GM19395 (cell line): ENCODE measurements around the gene NAT9.

Experiments used
- ATAC-seq: cut with Tn5 transposase; IDR thresholded peaks from one replicate; pipeline ENCODE4 v1.9.1; 2021; ENCODE audit warnings: mild to moderate bottlenecking, moderate library complexity; ENCODE audit not compliant: unreplicated experiment

NAT9 gene, protein sequence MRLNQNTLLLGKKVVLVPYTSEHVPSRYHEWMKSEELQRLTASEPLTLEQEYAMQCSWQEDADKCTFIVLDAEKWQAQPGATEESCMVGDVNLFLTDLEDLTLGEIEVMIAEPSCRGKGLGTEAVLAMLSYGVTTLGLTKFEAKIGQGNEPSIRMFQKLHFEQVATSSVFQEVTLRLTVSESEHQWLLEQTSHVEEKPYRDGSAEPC

DNA sequence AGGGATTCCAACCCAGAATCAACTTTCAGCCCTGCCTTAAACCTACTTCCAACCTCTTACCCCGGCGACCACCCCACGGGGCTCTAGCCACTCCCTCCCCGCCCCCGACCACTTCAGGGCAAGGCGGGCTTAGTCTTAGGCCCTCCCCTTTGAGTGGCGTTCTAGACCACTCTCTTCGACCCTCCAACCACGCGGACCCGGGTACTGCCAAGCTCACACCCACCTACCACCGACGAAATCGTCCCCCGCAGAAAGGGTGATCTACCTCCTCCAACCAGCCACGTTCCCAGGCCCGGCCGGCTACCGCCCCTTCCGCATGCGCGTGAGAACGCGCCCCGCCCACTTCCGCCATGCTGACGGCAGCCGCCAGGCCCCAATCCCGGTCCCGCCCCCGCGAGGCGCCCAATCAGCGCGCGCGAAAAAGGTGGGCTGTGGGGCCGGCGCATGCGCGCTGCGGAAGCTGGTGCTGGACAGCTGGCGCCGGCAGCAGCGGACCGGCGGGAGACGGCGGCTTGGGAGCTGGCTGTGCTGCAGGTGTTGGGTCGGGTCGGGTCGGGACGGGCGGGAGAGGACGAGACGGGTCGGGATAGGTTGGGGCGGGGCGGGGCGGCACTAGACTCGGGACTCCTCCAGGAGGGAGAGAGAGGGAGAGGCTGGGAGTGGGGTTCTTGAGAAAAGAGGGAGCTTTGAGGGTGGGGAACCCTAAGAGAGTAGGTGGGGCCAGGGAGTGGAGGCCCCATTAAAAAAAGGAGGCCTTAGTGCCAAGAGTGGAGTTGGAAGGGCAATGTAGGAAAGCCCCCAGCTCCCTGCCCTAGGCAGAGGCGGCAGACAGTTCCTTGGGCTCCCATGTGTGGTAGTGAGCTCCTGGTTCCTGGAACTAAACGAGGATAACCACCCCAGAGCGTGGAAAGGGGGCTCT lies at the start of gene NAT9:
Gene NAT9 (minus strand): TSS at position 302 of the 919 bp plus-strand sequence. CDS start 647 bp downstream, outside the sequence.
- ATAC-seq: peak; percentile 65

DNA sequence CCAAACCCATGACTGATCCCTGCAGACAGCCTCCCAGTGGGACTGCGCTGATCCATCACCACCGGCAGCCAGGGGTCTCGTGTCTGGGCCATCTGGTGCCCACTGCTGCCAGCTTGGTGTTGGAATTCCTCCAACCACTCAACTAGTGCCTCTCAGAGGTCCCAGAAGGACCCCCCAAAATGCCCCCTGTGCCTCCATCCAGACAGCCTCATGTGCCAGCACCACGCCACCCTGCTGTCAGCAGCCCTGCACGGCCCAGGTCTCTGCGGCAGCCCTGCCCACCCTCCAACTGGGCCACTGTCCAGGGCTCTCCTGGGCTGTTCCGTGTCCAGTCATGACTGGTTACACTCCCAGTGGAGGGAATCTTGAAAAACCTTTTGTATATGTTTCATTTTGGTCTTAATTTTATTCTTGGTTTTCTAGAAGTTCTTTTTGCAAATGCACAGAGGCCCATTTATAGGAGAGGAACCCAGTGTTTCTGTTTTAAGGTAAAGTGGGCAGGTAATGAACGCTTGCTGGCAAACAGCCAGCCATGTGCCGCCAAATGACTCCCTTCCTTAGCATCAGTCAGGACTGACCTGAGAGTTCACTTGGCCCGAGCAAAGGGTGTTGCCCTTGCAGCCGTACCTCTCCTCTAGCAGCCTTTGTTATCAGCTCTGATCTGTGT lies 48.9 kb upstream of the NAT9 start:
- ATAC-seq: no peak

DNA sequence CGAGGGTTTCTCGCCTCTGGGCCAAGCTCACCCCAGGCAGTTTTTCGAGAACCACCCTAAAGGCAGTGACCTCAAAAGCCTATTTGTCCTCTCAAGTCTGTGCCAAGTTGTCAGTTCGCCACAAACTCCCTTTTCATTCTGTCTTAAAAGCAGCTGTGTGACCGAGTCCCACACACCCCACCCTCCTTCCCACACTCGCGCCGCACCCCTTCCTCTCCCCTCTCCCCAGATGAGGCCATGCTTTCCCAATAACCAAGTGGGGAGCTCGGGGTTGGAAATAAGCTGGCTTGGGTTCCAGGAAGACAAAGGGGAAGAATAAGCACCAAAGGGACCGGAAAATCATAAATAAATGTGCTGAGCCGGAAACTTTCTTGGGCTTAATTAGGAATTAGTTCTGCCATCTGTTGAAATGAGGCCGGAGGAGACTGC lies 46.8 kb upstream of the NAT9 start:
- no peak for ATAC-seq

DNA sequence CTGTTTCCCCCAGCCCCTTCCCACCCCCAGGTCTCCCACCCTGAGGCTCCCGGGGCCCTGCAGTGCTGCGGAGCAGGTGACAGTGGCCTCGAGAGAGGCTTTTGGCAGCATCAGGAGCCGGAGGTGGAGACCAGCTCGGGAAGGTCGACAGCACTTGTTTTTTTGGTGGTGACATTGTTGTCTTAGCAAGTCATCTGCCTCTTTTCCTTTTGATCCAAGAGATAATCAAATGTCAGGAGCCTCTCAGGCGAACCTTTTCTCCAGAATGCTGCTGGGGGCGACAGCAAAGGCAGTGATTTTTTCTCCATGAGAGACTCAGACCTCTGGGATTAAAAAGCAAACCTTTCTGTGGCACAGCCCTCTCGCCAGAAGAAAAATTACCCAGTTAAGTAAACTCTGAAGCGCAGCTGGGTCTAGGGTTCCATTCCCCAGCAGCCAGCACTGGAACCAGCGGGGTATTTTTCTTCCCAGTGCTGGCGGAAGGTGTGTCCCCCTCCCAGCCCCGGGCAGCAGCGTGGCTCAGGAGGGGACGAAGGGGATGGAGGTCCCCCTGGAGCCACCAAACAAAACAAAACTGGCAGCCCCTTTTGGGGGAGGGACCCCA lies 46.3 kb upstream of the NAT9 start:
- no peak for ATAC-seq

DNA sequence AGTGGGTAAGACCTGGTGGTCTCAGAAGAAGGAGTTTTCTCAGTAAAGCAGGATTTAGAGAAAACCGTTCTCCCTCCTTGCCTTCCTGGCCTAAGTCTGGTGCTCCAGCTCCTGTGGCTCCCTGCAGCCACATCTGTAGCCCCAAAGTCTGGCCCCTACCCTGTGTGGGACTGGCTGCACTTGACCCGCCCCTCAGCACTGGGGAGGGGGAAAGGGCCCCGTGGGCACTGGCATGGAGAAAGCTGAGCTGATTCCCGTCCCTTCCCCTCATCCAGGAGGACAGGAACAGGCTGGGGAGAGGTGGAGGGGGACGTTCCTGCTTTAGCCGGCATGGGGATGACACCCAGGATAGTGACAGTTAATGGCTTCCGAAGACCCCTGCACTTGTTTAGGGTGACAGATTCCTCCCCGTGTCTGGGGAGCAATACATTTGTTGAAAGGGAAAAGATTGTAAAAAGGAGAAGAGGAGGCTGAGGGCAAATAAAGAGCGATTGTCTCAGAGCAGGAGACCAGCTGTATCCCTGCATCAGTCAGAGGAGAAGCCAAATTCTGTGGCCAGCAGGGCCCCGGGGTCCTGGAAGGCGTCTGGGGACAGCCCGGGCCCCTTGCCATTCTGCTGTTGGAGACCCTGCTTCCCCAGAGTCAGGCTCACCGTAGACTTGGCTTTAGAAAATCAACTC lies 45.6 kb upstream of the NAT9 start:
- ATAC-seq: no peak

DNA sequence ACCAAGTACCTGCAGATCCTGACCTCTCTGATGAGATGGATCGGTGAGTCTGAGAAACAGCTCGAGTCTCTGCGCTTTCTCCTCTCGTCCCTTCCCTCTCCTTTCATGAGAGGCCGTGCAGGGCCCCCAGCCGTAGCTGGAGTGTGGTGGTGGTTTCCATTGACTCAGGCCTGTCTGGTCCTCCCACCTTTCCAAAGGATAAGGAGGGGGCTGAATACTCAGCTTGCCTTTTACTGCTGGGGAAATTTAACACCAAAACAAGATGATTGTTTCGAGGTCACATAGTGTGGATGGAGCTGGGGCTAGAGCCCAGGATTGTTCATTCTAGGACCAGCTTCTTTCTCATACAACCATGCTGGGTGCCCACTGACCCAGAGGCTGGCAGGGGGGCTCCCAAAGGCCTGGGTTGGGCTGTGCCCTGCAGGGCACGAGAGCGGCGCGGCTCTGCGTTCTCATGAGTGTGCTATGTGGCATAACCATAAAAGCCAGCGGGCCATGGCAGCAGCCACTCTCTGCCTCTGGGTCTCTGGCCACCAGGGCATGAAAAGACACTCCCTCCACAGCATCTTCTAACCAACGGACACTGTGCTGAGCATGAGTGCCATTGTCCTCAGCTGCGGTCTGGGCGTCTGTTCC lies 43.8 kb upstream of the NAT9 start:
- no peak for ATAC-seq

DNA sequence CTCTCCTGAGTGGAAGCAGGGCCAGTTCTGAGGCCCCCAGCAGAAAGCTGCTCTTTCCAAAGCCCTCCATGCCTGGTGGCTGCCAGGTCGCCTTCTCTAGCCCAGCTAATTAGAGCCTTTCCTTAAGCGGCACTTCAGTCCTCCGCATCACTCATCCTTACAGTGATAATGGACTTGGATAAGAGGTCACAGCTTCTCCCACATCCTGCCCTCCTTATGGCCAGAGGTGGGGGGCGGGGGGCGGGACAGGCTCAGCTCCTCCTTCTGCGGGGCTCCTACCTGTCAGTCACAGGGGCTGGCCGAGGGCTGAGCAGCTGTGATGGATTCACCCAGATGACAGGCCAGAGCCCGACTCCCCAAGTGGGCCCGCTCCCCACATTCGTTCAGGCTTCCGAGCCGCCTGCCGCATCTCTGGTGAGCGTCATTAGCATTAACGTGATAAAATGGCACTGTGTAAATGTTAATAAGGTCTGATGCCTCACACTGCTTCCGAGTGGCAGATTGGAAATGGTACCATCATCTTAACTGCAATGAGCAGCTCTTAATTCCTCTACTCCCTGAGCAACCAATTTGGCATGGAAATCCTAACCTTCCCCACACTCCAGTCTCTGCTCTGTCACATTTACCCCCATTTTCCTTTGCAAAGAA lies 42.3 kb upstream of the NAT9 start:
- no peak for ATAC-seq

DNA sequence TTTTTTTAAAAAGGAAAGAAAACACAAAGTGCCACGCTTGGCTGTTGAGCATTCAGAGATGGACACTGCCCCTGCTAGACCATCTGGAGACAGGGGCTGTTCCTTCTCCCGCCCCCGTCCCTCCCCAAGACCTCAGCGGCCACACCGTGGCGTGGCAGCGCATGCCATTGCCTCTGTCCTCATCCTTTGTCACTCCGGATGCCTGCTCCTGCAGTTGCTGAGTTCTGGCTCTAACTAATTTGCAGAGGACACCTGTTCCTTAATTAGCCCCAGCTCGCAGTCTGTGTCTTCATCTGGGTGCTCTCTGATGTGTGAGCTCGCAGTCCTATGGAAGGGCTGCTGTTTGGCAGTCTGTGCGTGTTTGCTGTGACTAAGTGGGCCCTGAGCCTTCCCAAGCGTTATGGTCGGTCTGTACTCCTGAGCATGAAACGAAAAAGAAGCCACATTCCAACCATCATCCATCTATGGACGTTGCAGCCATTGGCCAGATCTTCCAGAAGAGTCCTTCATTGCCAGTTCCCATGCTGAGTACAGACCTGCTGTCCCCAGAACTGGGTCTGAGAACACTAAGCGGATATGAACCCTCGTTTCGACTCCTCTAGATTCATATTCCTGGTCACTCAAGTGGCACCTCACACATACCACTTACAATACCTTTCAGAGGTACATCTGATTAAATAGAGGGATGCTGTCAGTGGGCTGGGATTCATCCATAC lies 40.9 kb upstream of the NAT9 start:
- ATAC-seq: no peak

DNA sequence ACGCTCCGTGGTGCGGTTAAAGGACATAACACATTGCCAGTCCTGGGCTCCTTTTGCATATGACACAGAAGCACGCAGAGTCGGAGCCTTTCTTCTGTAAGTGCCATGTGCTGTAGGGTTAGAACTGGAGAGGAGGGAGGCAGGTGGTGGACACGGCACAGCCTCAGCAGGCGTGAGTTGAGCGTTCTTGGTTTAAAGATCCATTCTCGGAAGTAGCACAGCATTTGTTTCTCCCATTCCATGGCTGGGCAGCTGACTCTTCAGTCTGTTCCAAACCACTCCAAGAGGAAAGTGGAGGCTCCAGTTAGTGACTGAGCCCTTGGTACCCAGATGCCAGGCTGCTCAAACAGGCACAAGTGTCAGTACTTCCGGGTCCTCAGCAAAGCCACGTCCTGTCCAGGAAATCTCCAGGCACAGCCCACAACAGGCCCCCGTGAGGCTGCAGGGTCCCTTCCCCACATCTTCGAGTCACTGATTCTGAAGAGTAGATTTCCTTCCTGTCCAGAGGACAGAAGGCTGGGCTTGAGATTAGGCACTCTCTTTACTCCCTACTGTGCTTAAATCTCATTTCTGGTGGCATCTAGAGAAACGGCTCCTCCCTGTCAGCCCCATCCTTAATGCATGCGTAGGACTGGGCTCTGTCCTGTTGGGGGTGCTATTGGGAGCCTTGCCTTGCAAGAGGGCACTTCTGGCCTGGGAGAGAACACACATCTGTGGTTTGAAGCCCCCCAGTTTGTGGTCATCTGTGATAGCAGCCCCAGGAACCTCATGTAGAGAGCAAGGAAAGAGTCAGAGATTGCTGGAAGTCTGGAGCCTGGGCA lies 39.6 kb upstream of the NAT9 start:
- ATAC-seq: no peak

DNA sequence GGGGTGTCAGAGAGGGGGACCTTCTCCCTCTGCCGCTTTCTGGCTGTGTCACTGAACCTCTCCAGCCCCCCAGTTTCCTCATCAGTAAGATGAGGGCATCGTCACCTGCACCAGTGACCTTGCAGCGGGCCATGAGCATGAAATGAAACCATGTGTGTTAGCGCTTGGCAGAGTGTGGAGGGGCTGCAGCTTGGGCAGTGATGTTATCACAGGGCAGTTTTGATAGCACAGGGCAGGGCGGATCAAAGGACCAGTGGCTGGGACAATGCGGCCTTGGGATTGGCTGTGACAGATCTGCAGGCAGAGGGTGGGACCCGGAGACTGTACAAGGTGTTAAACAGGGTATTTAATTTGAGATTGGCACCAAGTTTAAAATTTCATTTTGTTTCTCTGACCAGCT lies 38.9 kb upstream of the NAT9 start:
- no peak for ATAC-seq

DNA sequence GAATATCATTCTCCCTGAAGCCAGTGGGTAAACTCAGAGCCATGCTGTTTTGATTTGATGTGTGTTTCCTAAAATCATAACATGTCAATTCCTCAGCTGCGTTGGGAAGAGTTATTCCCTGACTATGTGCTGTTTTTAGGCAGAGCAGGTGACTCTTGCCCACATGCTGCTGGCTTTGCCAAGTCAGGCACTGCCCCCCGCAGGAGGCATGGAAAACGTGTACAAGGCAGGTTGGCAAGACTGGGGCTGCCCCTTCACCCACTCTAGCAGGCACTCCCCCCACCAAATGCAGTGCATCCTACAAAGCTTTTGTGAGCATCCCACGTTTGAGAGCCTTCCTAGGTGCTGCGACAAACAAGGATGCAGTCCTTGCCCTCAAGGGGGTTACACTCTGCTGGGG lies 38.3 kb upstream of the NAT9 start:
- no peak for ATAC-seq

DNA sequence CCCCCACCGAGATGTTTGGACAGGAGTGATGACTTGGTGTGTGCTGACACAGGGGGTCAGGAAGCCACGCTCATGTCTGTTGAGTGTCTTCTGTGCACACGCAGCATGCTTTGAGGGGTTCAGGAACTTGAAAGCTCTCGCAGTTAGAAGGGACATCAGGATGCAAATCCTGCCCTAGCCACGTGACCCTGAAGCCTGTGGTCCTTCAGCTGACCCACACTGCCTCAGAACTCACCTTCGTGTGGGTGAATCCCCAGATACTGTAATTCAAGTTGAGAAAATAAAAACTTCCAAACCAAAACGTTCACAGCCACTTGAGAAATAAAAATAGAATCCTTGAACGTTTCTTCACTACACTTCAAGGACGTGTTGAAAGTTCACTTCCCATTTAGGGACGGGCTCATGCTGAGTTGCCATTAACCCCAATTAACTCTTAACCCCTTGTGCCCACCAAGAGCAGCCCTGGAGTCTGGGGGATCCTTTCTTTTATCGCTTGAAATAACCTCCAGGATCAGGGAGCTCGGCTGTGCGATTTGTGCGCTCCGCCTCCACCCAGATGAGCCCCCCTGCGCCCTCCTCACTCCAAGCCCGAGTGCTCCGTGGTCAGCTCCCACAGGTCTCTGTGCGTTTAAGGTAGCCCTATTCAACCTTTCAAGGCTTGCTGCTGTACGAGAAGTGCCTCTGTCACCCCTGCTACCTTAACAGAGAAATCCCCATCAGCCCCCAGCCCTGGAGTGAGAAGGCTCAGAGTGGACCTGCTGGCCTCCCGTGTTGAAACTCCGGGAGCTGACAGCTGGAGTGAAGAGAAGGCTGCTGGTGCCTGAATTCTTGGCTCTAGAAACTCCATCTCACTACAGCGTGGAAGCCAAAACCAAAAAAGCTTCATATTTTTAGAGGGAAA lies 36.2 kb upstream of the NAT9 start:
- ATAC-seq: no peak

DNA sequence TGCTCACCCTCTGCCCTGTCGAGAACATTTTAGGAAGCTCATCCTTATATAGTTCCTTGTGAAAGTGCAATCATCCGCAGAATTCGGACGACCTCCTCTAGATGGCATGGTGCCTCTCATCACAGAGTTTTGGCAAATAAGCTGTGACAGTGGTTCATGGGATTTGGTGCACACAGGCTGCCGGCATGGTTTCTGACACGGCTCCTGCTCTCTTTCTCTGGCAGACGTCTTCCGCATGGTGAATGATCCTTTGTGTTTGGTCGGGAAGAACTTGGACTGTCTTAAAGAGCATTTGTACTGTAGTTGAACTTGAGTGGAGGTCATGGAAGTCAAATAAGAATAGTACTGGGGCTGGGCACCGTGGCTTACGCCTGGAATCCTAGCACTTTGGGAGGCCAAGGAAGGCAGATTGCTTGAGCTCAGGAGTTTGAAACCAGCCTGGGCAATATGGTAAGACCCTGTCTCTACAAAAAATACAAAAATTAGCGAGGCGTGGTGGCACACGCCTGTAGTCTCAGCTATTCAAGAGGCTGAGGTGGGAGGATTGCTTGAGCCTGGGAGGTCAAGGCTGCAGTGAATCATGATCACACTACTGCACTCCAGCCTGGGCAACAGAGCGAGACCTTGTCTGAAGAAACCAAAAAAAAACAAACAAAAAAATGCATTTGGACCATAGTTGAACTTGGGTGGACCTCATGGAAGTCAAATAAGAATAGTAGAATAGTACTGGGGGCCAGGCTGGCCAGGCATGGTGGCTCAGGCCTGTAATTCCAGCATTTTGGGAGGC lies 34.7 kb upstream of the NAT9 start:
- ATAC-seq: no peak

DNA sequence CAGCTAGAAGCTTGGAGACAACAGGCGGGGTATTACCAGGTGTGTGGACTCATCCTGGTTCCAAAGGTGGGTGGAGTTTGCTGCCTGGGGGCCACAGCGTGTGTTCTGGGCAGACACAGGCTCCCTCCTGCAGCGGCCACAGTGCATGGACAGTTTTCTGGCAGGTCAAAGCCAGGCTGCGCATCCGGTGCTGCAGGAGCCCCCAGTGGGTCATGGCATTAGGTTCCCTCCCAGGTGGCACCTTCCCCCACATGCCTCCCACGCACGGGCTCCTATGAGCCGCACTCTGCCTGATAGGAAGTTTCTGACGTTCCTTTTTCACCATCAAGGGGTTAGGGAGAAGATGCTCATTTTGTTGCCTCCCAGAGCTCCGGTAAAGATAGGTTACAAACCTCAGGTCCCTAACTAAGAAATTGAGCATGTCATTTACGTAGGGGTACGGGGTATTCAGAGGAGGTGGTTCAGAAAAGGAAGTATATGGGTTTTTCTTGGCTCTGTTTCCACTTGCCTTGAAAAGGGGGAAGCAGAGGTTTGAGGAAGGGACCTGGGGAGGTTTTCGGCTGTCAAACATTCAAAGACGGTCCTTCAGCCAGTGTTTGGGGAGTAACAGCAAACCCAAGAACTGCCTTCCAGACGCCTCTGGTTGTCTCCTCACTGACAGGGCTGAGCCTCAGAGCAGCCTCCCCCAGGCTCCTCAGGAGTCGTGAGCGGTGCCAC lies 32.7 kb upstream of the NAT9 start:
- no peak for ATAC-seq

DNA sequence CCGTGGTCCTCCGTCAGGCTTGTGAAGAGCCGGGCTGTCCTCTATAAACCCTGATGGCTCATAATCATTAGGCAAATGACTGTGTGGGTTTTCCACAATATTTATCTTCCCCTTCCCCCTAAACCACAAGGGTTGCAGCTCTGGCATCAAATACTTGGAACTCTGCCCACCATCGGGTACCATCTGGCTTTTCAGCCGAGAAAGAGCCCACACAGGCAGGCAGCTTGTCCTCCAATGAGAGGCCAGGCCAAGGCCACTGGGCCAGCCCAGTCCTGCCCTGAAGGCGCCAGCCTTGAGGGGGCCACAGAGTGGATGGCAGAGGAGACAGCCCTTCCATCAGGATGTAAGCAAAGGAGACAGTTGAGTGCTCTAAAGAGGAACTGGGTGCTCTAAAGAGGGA lies 31.8 kb upstream of the NAT9 start:
- no peak for ATAC-seq

DNA sequence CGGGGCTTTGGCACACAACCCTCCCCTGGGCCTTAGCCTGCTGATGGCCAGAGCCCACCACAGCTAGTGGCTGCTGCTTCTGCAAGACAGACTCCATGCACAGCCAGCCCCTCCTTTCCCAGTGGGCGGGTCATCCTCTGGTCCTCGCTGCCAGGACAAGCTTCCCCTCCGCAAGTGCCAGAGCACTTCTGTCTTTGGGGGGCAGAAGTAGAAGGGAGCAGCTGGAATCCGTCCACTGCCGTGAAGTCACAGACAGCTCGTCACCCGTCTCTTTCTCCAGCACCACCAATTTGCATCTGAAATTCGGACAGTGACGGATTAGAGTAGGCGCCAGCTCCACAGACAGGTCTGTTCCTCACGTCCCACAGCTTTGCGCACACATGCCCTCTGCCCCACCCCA lies 31.3 kb upstream of the NAT9 start:
- no peak for ATAC-seq
